ENCODE results near the gene LNX1.

The LNX1 gene

DNA sequence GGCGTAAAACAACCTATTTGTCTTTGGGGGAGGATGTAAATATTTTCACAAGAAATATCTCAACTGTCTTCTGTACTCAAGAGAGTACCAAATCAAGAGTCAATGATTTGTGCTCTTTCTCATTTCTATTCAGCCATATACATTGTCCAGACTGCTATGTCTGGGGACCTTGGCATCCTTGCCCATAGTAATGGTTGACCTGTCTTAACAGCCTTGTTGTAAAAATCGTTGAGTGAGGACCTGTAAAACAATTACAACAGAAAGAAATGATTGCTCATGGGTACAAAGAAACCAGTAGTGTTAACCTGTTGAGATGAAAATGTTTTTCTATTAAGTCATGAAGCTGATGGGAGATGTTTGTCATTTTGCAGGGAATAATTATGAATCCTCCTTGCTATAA, 56.6 kb downstream of the LNX1 start:
- DNase-seq (ENCODE audit: low spot score): no peak

DNA sequence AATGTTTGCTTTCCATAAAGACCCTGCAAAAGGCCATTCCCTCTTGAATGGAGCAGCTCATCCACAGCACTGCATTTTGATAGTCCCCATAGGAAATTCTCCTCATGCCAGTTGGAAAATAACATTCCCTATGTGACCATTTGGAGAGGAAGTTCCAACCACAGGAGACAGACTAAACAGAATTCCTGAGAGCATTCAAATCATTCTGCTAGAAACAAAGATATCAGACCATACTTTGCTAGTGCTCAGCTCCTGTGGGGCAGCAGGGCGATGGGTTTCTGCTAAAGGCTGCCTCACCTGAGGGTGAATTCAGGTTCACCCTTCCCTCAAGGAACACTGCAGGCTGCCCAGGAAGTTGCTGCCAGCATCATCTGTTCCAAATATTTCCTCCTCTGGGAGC, 58.8 kb downstream of the LNX1 start:
- no peak for DNase-seq (ENCODE audit: low spot score)

DNA sequence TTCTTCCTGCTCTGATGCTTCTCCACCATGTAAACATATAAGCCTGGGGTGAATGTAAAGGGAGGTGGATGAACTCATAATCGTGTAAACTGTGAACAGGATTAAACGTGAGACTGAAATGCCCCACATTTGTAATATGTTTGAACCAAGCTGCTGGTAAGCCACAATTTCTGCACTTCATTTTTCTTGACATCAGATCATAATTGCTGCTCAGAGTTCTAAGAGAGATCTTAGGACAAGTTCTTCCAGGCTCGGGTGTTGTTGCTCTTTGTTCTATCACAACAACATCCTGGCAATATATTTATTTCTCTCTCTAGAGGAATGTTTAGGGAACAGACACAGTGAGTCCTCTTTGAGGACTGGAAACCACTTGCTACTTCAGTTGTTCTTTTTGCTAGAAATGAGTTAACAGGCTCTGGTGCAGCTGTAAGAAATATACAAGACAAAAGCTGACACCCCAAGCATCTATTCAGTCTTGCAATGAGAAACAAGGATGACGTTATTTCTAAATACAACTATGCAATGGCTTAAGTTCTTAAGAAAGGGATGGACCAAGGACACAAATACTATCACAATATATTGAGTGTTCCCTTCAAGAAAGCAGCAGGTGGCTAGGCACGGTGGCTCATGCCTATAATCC, 59.6 kb downstream of the LNX1 start:
- no peak for DNase-seq (ENCODE audit: low spot score)

GRCh38 chr4:53529025-53529424, 62.3 kb downstream of the LNX1 start:
- DNase-seq (ENCODE audit: low spot score): no peak

GRCh38 chr4:53527930-53528329, 63.4 kb downstream of the LNX1 start:
- no peak for DNase-seq (ENCODE audit: low spot score)

DNA sequence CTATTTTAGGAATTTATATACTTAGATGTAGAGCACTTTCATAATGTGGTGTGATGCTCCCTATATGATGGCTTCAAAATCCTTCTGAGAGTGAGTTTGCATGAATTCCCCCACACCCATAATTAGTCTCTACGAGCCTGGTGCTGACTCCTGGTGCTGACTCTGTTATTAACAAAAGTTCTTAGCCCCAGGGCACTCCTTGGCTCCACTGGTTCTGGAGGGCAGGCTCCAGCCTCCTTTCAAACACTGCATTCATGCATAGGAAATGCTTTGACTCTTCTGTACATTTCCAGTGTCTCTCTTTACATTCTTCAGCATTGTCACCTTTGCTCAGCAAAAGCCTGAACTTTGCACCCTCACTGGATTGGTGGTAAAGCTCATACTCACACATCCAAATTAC, 64.0 kb downstream of the LNX1 start:
- no peak for DNase-seq (ENCODE audit: low spot score)

GRCh38 chr4:53522334-53522733, 69.0 kb downstream of the LNX1 start:
- no peak for DNase-seq (ENCODE audit: low spot score)

- no peak for DNase-seq (ENCODE audit: low spot score)
Measured at GRCh38 chr4:53520116-53520515, 71.2 kb downstream of the LNX1 start.

DNA sequence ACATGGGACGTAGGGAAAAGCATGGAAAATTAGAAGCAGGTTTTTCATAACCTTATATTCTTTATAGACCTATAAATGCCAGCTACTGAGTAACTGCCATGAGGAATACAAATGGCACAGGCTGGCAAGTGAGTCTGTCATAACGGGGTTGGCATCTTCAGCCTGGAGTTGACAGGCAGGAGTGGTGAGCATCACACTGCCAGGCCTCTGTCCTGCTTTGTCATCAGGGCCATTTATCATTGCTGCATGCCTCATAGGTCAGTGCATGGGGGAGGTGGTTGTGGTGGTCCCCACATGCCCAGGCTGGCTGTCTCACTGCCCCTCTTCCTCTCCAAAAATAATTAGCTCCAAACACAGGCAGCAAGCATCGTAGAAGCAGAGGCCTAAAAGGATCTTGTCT, 72.5 kb downstream of the LNX1 start:
- no peak for DNase-seq (ENCODE audit: low spot score)

- DNase-seq (ENCODE audit: low spot score): no peak
Measured at GRCh38 chr4:53515076-53515475, 76.2 kb downstream of the LNX1 start.

DNA sequence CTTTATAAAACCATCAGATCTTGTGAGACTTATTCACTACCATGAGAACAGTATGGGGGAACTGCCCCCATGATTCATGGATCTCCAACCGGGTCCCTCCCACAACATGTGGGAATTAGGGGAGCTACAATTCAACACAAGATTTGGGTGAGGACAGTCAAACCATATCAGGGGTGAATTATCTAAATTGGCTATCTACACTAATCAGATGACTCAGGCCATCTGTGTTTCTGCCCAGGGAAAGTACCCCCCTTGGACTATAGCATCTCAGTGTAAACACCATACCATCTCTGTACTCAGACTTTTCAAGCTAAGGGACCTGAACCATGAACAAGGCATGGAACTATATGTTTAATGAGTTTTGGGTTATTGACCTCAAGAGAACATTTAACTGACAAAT, 76.8 kb downstream of the LNX1 start:
- DNase-seq (ENCODE audit: low spot score): no peak

GRCh38 chr4:53512608-53513007, 78.7 kb downstream of the LNX1 start:
- DNase-seq (ENCODE audit: low spot score): no peak

- DNase-seq (ENCODE audit: low spot score): no peak
Measured at GRCh38 chr4:53511014-53511413, 80.3 kb downstream of the LNX1 start.

- no peak for DNase-seq (ENCODE audit: low spot score)
Measured at GRCh38 chr4:53510321-53510720, 81.0 kb downstream of the LNX1 start.

- DNase-seq (ENCODE audit: low spot score): no peak
Measured at GRCh38 chr4:53508446-53508845, 82.8 kb downstream of the LNX1 start.

DNA sequence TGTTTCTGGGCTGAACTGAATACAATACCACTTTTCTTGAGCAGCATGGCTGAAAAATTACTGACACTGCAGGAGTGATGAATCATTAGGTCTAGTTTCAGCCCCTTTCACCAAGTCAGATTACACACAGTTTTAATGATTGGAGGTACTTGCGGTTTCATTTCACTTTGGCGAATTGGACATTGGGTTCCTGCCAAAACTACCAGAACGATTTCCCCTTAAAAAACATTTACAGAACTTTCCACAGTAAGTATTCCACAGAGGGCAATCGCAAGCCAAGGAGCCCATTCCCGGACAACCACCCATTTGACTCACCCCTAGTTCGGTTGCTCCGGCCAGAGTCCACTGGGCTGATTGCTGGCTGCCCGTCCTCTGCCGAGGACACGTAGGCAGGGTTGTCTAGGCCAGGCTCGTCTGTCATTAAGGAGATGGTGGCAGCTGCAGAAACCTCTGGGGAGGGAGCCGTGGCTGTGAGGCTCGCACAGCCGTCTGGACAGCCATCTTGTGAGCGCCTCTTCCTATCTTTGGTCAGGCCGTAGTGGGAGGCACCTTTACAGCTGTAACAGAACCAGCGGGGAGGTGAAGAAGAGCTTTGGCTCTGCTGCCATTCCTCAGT, 83.5 kb downstream of the LNX1 start:
- no peak for DNase-seq (ENCODE audit: low spot score)

- no peak for DNase-seq (ENCODE audit: low spot score)
Measured at GRCh38 chr4:53507058-53507457, 84.2 kb downstream of the LNX1 start.

DNA sequence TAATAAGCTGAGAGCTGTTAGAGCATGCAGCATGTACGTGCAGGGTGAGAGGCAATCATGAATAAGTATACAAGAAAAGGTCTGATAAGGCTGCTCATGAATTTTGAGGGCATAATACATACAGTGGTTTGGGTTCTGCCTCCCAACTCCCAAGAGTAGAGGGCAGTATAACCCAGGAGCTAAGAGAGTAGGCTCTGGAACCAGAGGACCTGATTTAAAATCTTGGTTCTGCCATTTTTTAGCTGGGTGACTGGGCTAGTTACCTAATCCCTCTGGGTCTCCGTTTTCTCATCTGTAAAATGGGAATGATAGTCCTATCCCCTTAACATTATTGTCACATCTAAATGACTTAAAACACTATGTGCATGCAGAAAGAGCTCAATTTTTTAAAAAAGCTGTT, 85.3 kb downstream of the LNX1 start:
- DNase-seq (ENCODE audit: low spot score): no peak

DNA sequence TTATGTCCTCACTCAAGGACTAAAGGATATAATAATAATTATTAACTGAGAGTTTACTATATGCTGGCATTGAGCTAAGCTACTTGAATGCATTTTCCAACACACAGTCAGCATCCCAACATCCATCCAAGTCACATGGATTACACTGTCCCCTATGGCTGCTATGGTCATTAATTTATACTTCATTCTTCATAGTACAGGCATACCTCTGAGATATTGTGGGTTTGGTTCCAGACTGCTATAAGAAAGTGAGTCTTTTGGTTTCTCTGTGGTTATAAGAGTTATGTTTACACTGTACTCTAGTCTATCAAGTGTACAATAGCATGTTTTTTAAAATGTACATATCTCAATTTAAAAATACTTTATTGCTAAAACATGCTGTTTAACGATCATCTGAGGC, 89.2 kb downstream of the LNX1 start:
- DNase-seq (ENCODE audit: low spot score): no peak

DNA sequence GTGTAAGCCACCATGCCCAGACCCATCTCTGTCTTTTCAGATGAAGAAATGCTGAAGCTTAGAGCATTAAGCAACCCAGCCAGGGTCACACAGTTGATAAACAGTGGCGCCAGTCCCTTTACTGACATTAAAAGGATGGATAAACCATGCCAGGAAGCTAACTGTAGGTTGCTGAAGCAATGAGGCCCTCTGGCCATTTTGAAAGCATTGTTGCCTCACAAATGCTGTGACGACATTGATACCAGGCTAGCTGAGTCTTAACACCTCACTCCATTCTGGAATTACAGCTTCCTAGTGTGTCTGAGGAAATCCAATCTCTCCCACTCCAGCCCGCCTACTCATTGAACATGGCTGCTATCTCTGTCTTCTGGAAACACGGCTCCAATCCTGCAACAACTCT, 89.7 kb downstream of the LNX1 start:
- DNase-seq (ENCODE audit: low spot score): no peak

DNA sequence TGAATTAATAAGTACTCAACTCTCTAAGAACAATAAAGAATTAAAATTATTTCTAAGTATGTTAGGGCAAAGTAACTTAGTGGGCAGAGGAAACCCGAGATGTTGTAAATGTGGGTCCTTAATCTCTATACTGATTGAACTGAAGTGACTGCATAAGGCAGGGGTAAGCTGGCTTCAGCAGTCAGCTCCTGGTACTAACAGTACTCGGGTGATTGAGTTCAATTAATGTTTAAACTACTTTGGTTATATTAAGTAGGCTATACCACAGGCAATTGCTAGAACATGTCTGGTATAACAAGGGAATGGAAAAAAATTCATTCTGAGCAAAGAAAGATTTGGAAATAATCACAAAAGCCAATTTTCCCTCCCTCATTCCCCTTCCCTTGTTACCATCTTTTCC, 90.7 kb downstream of the LNX1 start:
- DNase-seq (ENCODE audit: low spot score): no peak

DNA sequence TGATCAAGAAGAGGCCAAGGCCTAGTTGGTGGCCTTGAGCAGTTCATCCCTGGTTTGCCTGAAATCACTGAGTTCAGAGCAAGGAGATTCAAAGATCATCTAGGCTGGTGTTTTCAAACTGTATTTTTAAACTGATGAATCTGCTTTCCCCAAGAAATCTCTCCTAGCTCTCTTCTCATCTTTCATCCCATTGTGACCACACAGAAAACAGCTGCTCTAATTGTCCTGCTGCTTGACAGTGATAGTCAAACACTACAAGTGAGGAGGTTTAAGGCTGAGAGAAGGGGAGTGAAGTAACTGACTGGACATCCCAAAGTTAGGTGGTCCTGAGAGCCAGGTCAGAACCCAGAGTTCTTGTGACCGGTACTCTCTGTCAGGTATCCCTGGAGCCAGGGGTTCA, 91.5 kb downstream of the LNX1 start:
- DNase-seq (ENCODE audit: low spot score): no peak

DNA sequence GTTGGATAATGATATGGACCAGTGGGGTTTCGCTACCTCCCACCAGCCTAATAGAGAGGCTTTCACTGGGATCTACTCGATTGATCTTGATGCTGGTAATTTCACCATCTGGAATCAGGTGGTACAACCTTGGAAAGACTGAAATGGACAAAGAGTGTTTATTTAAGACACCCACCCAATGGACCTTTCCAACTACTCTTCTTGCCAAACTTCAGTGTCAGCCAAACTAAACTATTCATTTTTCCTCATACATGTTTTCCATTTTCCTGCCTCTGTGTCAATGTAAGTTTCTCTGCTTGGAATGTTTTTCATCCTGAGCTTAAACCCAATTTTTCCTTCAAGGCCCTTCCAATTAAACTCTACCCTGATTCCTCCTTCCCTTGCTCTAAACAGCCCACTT, 92.6 kb downstream of the LNX1 start:
- DNase-seq (ENCODE audit: low spot score): no peak

GRCh38 chr4:53497487-53498244, 93.6 kb downstream of the LNX1 start:
- no peak for DNase-seq (ENCODE audit: low spot score)

Measured in CD4-positive, alpha-beta T cell treated with Interleukin-15 for 4 hours (primary cell).